Prostate gland (tissue), 2 donors: ENCODE measurements around the gene CAP2. TPM values are rescaled to one million over a fixed set of nuclear protein-coding genes. Genes with fewer than 3 reads are reported as not detected.

Experiments used
- DNase-seq: peaks from one replicate; pipeline ENCODE4 v3.0.0-alpha.2; 2019; ENCODE audit warnings: low spot score
- H3K27ac ChIP-seq, 2 donors: fragments of 200-600 bp; sonication (generic); 2 replicates each; pipeline ENCODE4 v1.5.1; 2017 to 2019
- H3K27me3 ChIP-seq: fragments of 200-600 bp; sonication (generic); replicated peaks from 2 replicates; pipeline ENCODE4 v1.5.1; 2019; ENCODE audit not compliant: insufficient read depth
- H3K36me3 ChIP-seq, 2 donors: fragments of 200-600 bp; sonication (generic); 1 replicate in 1 of 2; 2 replicates in 1 of 2; pipeline versions ENCODE4 v1.5.1 to v1.8.1; 2017 to 2019
- H3K4me1 ChIP-seq: fragments of 200-600 bp; sonication (generic); replicated peaks from 2 replicates; pipeline ENCODE4 v1.5.1; 2019
- H3K4me3 ChIP-seq, 2 donors: fragments of 200-600 bp; sonication (generic); 2 replicates each; pipeline ENCODE4 v1.5.1; 2017 to 2019
- H3K9me3 ChIP-seq: fragments of 200-600 bp; sonication (generic); 2 replicates; pipeline ENCODE4 v1.5.1; 2017
- POLR2A ChIP-seq: fragments of 450-650 bp; IDR thresholded peaks from one replicate; pipeline ENCODE4 v1.6.1; 2016; ENCODE audit warnings: antibody characterized with exemption, mild to moderate bottlenecking
- POLR2AphosphoS5 ChIP-seq: sonication (generic); formaldehyde crosslinking; IDR thresholded peaks from one replicate; pipeline ENCODE4 v1.6.1; 2017; ENCODE audit warnings: antibody characterized with exemption
- WGBS: methylation state at CpG from one replicate; pipeline ENCODE4 v1.1.5; 2018; 5-methylcytosine and 5-hydroxymethylcytosine counted together
- intact Hi-C: fragments of 100-400 bp; cut with DNase I; formaldehyde crosslinking; loops from one replicate; pipeline ENCODE4 v1.14.2; 2022
- small RNA-seq, 2 donors: library from RNA; depleted of rRNA; stranded (forward); fragments of <200 nt; gene quantifications; one replicate each; pipeline ENCODE3, GENCODE V24; 2016
- total RNA-seq, 2 donors: library from RNA; depleted of rRNA; stranded (reverse); fragments of >200 nt; gene quantifications; one replicate each; pipeline ENCODE4 v1.1.0, GENCODE V29; 2016
- TF ChIP-seq, protein P1 (sequence below), 4 experiments: fragments of 200-600 bp in 2 of 4; fragments of 450-650 bp in 2 of 4; sonication (generic) in 2 of 4; IDR thresholded peaks; 1 replicate in 3 of 4; 2 replicates in 1 of 4; pipeline ENCODE4 v1.5.1; 2016 to 2019; ENCODE audit warnings: antibody characterized with exemption in 4 of 4, mild to moderate bottlenecking in 2 of 4, moderate library complexity in 2 of 4

The CAP2 gene
- total RNA-seq, 2 donors from 2014 or later = 8.7 to 10.0 TPM

GRCh38 chr6:17606606-17607005, 213.2 kb downstream of the CAP2 start:
- no peak for TF ChIP-seq POLR2A
- TF ChIP-seq, protein P1, sequence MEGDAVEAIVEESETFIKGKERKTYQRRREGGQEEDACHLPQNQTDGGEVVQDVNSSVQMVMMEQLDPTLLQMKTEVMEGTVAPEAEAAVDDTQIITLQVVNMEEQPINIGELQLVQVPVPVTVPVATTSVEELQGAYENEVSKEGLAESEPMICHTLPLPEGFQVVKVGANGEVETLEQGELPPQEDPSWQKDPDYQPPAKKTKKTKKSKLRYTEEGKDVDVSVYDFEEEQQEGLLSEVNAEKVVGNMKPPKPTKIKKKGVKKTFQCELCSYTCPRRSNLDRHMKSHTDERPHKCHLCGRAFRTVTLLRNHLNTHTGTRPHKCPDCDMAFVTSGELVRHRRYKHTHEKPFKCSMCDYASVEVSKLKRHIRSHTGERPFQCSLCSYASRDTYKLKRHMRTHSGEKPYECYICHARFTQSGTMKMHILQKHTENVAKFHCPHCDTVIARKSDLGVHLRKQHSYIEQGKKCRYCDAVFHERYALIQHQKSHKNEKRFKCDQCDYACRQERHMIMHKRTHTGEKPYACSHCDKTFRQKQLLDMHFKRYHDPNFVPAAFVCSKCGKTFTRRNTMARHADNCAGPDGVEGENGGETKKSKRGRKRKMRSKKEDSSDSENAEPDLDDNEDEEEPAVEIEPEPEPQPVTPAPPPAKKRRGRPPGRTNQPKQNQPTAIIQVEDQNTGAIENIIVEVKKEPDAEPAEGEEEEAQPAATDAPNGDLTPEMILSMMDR (IDR thresholded peaks at IDR 0.05) = no peak
- no peak for TF ChIP-seq POLR2AphosphoS5
- intact Hi-C loops = no loop called here
- no peak for DNase-seq
- H3K9me3 ChIP-seq = no peaks in the 10 kb centered on the region
- H3K4me3 ChIP-seq = no peak overlapping the region
- H3K36me3 ChIP-seq = no peaks in the 10 kb centered on the region
- H3K27ac ChIP-seq = no peak overlapping the region
- no peaks in the 10 kb centered on the region for H3K4me1 ChIP-seq
- WGBS = 96% methylated on average over 4 of the region's 4 CpGs
- H3K27me3 ChIP-seq = no peaks in the 10 kb centered on the region

Small RNA genes lying within 50 kb of the gene (small RNA-seq; reads per million reads assigned to genes)
- gene SUMO2P13 = 0 reads per million in 2 donors

Other genes starting within 250 kb of the CAP2 start
- 10 to 100 TPM in 1 of 2 donors, 1 to 10 TPM in 1; 4.4 to 13.8 TPM for gene RBM24, start 112.2 kb upstream of the CAP2 start, total RNA-seq
- gene FAM8A1, start 206.7 kb downstream of the CAP2 start, total RNA-seq = 10 to 100 TPM; 23.7 to 39.4 TPM